HFFc6 (cell line): ENCODE measurements around the gene METRN. TPM values are rescaled to one million over a fixed set of nuclear protein-coding genes. Genes with fewer than 3 reads are reported as not detected.

Source experiments
- DNase-seq: peaks from one replicate; pipeline ENCODE4 v3.0.0-alpha.2; 2018
- H3K27ac Mint-ChIP-seq: 2 replicates; pipeline ENCODE4 v1.8.0; 2020; ENCODE audit warnings: mild to moderate bottlenecking, mixed read lengths
- H3K27me3 Mint-ChIP-seq: 2 replicates; pipeline ENCODE4 v1.8.0; 2021; ENCODE audit warnings: mild to moderate bottlenecking, moderate library complexity, mixed read lengths; ENCODE audit not compliant: insufficient read depth
- H3K36me3 Mint-ChIP-seq: 2 replicates; pipeline ENCODE4 v1.8.0; 2021; ENCODE audit warnings: low read depth, mixed read lengths
- H3K4me1 Mint-ChIP-seq: 2 replicates; pipeline ENCODE4 v1.8.0; 2020; ENCODE audit warnings: low read depth, mixed read lengths
- H3K4me3 Mint-ChIP-seq: 2 replicates; pipeline ENCODE4 v1.8.0; 2020; ENCODE audit warnings: mild to moderate bottlenecking, moderate library complexity, mixed read lengths
- H3K9me3 Mint-ChIP-seq: 2 replicates; pipeline ENCODE4 v1.8.0; 2020; ENCODE audit warnings: mild to moderate bottlenecking, mixed read lengths
- total RNA-seq, 6 experiments: library from RNA; stranded (reverse); fragmentation: NEBNext Ultra II Directional; extraction: Animal tissue kit (Norgen Biotek cat#: 25700); gene quantifications; 2 replicates in 1 of 6; 3 replicates in 5 of 6; pipeline ENCODE4 v1.2.3, GENCODE V29; 2021
- TF ChIP-seq, protein P1 (sequence below): fragments of 200-600 bp; sonication (generic); IDR thresholded peaks from 2 replicates; pipeline ENCODE4 v1.5.0; 2021; ENCODE audit warnings: antibody characterized with exemption, mild to moderate bottlenecking

Gene METRN
- total RNA-seq, 6 experiments from 2014 or later = 61.5 to 103 (median 70.4) TPM

- DNase-seq = no peak
- H3K27ac Mint-ChIP-seq = no peak overlapping the region
- TF ChIP-seq, protein P1, sequence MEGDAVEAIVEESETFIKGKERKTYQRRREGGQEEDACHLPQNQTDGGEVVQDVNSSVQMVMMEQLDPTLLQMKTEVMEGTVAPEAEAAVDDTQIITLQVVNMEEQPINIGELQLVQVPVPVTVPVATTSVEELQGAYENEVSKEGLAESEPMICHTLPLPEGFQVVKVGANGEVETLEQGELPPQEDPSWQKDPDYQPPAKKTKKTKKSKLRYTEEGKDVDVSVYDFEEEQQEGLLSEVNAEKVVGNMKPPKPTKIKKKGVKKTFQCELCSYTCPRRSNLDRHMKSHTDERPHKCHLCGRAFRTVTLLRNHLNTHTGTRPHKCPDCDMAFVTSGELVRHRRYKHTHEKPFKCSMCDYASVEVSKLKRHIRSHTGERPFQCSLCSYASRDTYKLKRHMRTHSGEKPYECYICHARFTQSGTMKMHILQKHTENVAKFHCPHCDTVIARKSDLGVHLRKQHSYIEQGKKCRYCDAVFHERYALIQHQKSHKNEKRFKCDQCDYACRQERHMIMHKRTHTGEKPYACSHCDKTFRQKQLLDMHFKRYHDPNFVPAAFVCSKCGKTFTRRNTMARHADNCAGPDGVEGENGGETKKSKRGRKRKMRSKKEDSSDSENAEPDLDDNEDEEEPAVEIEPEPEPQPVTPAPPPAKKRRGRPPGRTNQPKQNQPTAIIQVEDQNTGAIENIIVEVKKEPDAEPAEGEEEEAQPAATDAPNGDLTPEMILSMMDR = no peak
- no peak overlapping the region for H3K4me3 Mint-ChIP-seq
- H3K27me3 Mint-ChIP-seq = peaks cover 35% of the 10 kb centered on the region
- no peaks in the 10 kb centered on the region for H3K36me3 Mint-ChIP-seq
- H3K9me3 Mint-ChIP-seq = no peaks in the 10 kb centered on the region
- no peaks in the 10 kb centered on the region for H3K4me1 Mint-ChIP-seq
Measured at GRCh38 chr16:698911-699671, 15.8 kb upstream of the METRN start.

DNA sequence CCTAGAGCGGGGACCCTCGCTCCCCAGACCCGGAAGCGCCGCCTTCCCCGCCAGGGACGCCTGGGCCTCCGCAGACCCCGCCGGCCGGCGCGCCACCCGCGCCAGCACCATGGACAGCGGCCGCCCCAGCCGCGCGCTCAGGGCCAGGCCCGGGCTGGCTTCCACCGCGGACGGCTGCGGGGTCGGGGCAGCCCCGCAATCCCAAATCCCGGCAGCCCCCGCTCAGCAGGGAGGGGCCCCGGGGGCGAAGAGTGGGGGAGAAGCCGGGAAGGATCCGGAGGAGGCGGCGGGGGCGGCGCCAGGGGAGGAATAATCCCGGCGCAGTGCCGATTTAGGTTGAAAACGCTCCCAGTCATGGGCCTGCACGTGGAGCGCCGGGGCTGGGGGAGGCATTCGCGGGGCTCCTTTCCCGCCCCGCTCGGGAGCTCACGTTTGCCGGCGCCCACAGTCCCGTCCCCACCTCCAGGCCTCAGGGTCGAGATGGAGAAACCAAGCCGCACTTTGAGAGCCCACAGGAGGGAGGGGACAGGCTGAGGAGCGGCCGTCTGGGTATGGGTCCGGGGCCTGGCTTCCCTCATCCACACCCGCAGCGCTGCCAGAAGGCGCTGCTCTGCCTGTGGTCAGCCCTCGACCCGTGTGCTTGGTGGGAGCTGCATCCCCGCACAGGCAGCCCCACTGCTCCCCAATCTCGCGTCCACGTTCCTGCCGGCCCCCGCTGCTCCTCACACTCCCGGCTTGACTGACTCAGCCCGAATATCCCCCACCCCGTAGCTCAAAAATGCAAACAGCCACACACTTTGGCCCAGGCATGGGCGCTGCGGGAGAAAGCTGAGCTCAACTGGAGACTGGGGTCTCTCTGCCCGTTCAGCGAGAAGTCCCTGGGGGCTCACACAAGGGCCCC, 14.0 kb upstream of the METRN start:
- no peak overlapping the region for H3K4me3 Mint-ChIP-seq
- H3K4me1 Mint-ChIP-seq = no peaks in the 10 kb centered on the region
- H3K9me3 Mint-ChIP-seq = no peaks in the 10 kb centered on the region
- TF ChIP-seq, protein P1 = no peak
- no peaks in the 10 kb centered on the region for H3K36me3 Mint-ChIP-seq
- DNase-seq = no peak
- H3K27ac Mint-ChIP-seq = no peak overlapping the region
- peaks cover 26% of the 10 kb centered on the region for H3K27me3 Mint-ChIP-seq

GRCh38 chr16:702341-702740, 12.6 kb upstream of the METRN start:
- Mint-ChIP-seq H3K4me3 (no peak overlapping the region), H3K4me1 (no peaks in the 10 kb centered on the region), H3K27me3 (peaks cover 32% of the 10 kb centered on the region), H3K36me3 (no peaks in the 10 kb centered on the region), H3K9me3 (no peaks in the 10 kb centered on the region), H3K27ac (no peak overlapping the region)
- TF ChIP-seq, protein P1 = no peak
- DNase-seq = no peak

GRCh38 chr16:703406-703805, 11.5 kb upstream of the METRN start:
- H3K36me3 Mint-ChIP-seq = no peaks in the 10 kb centered on the region
- no peaks in the 10 kb centered on the region for H3K4me1 Mint-ChIP-seq
- H3K9me3 Mint-ChIP-seq = no peaks in the 10 kb centered on the region
- TF ChIP-seq, protein P1 = no peak
- no peak for DNase-seq
- peaks cover 37% of the 10 kb centered on the region for H3K27me3 Mint-ChIP-seq
- no peak overlapping the region for H3K4me3 Mint-ChIP-seq
- H3K27ac Mint-ChIP-seq = no peak overlapping the region

DNA sequence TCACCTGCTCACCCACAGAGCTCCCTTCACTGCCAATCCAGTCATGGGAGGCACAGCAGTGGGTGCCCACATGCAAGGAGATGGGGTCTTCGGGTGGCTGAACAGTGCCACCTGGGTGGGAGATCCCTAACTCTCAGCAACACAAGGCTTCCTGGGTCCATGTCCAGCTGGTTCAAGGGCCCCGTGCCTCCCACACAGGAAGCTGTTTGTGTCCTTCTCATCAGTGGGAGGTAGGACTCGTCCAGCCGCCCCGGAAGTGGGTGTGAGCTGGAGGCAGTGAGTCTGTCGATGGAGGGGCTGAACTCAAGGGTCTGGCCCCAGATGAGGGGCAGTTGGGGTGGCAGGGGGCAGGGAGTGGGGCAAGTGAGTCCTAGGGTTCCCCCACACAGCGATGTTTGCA, 10.9 kb upstream of the METRN start:
- Mint-ChIP-seq H3K36me3 (no peaks in the 10 kb centered on the region), H3K4me1 (no peaks in the 10 kb centered on the region), H3K4me3 (no peak overlapping the region), H3K27ac (no peak overlapping the region), H3K9me3 (no peaks in the 10 kb centered on the region), H3K27me3 (peaks cover 38% of the 10 kb centered on the region)
- no peak for DNase-seq
- TF ChIP-seq, protein P1 = no peak
